Measurements from ENCODE around the gene PLAC9. TPM values are rescaled to one million over a fixed set of nuclear protein-coding genes. Genes with fewer than 3 reads are reported as not detected.

PLAC9 gene
- polyA plus RNA-seq, 3 donors: 16.4 to 29.3 (median 27.7) TPM

DNA sequence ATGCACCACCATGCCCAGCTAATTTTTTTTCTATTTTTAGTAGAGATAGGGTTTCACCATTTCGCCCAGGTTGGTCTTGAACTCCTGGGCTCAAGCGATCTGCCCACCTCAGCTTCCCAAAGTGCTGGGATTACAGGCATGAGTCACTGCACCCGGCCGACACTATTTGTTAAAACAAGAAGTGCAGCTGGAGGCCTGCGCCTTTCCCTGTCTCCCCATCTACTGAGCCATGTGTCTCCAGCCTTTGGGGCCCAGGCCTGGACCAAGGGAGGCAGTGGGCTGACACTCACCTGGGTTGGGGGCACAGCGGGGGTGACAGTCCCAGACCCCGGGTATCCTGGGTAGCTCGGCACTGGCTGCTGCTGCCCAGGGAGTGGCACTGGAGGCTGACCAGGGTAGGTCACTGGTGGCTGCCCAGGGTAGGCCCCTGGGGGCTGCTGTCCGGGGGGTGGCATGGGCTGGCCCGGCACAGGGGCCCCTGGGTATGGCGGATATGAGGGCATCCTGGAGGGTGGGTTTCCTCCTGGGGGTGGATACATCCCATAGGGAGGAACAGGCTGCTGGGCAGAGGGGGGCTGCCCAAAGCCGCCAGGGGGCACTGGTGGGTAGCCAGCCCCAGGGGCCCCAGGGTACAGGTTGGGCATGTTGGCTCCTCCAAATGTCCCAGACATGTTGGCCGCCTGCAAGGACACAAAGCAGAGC, 36.3 kb downstream of the PLAC9 start:
- DNase-seq (ENCODE audit: extremely low read depth in 1 of 11, low read depth in 9 of 11, low spot score in 4 of 11): no peak

GRCh38 chr10:80170026-80170425, 37.5 kb downstream of the PLAC9 start:
- DNase-seq (ENCODE audit: extremely low read depth in 1 of 11, low read depth in 9 of 11, low spot score in 4 of 11): no peak

GRCh38 chr10:80170641-80171040, 38.1 kb downstream of the PLAC9 start:
- no peak for DNase-seq (ENCODE audit: extremely low read depth in 1 of 11, low read depth in 9 of 11, low spot score in 4 of 11)

DNA sequence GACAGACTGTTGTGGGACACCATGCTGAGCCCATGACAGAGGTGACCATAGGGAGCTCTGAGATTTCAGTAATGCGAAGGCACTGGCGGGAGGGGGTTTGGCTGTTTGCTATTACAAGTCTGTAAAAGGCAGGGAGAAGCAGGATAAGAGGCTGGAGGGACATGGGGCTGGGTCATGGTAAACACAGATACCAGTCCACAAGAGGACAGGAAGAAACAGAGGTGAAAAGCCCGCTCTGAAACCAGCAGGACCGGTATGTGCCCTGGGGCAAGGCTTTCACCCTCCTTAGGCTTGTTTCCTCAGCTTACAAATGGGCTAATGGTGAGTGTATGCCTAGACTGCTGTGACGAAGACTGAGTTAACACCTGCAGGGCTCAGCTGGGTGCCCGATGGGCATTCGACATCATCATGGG, 38.7 kb downstream of the PLAC9 start:
- no peak for DNase-seq (ENCODE audit: extremely low read depth in 1 of 11, low read depth in 9 of 11, low spot score in 4 of 11)

DNA sequence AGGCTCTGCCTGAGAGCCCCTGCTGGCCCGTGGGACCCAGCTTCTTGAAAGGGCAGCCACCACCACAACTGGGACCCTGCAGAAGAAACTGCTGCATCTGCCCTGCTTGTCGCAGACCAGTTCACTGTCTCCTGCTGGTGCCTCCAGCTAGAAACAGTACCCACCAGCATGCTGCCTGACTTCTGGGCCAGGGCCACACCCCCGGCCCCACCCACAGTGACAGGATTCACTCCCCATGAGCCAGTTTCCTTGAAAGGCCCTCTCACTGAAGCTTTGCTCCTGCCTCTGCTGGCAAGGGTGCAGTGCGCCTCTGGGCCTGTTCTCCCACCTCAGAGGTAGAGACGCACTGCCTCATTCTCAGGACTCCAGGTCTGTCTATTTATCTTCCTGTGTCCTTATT, 40.4 kb downstream of the PLAC9 start:
- DNase-seq (ENCODE audit: extremely low read depth in 1 of 11, low read depth in 9 of 11, low spot score in 4 of 11): no peak

- DNase-seq (ENCODE audit: extremely low read depth in 1 of 11, low read depth in 9 of 11, low spot score in 4 of 11): no peak
Observed at GRCh38 chr10:80173466-80173865, 40.9 kb downstream of the PLAC9 start.

- DNase-seq (ENCODE audit: extremely low read depth in 1 of 11, low read depth in 9 of 11, low spot score in 4 of 11): no peak
Observed at GRCh38 chr10:80174641-80175395, 42.3 kb downstream of the PLAC9 start.

DNA sequence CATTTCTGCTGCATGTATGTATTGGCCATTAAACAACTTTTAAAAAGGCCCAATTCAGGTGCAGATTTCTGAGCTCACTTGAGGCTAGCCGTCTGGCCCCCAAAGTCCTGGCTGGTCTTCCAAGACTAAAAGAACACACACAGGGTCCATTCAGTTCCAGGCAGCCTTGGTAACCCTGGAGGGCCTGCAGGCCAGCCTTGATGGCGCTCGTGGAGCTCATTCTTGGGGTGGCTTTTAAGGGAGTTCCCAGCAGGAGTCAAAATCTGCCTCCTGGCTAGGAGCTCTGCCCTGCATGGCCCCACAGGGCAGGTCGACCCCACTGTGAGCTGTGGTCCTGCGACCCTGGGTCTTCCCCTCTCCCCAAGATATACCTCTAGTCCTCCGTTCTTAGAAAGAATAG, 44.0 kb downstream of the PLAC9 start:
- no peak for DNase-seq (ENCODE audit: extremely low read depth in 1 of 11, low read depth in 9 of 11, low spot score in 4 of 11)

DNA sequence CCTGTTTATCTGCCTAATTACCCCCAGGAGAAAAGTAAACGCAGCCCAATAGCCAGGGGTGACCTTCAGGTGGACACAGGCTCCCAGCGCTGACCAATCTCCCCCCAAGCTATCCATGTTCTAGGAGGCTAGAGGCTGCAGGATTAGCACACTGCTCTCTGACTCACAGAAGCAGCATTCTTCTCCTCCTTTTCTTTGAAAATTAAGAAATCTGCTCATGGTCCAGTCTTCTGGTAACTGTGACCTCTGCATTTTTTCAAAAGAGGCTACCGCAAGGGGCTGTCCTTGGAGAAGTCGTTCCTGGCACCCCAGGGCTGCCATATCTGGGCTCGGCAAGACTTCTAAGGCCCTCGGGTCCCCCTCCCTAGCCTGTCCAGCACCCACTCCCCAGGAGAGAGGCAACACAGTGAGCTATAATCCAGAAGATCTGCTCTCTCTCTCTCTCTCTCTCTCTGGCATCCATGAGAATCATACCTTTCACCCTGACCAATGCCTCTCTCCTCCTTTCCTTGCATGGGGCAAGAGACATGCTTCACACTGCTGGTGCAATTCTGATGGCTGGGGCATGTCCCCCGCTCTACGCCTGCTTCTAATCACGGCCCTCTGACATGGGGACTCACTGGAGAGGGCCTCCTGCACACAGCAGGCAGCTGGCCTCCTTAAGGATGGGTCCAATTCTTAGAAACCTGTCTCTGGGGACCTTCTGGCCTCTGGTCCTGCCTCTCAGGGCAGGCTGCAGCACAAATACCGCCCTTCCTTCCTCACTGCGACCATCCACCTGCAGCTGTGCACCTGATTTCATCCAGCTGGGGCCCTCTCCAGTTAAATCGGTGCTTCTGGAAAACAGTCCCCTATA, 45.5 kb downstream of the PLAC9 start:
- no peak for DNase-seq (ENCODE audit: extremely low read depth in 1 of 11, low read depth in 9 of 11, low spot score in 4 of 11)

GRCh38 chr10:80182986-80183385, 50.5 kb downstream of the PLAC9 start:
- DNase-seq (ENCODE audit: extremely low read depth in 1 of 11, low read depth in 9 of 11, low spot score in 4 of 11): no peak

DNA sequence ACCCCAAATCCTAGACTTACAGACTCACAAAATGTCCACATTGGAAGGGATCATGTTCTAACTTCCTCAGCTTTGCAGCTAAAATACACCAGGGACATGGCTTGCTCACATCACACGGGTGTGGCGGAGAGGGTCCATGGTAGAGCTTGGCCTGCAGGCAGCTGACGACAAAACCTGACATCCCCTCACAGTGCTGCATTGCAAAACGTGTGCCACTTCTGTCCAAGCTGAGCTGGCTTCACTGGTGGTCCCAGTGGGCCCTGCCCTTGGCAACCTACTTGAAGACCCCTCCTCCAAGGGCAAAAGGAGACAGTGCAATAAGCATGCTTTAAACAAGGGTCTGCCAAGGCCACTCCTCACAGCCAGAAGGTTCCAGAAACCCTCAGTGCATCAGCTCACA, 50.9 kb downstream of the PLAC9 start:
- DNase-seq (ENCODE audit: extremely low read depth in 1 of 11, low read depth in 9 of 11, low spot score in 4 of 11): no peak

DNA sequence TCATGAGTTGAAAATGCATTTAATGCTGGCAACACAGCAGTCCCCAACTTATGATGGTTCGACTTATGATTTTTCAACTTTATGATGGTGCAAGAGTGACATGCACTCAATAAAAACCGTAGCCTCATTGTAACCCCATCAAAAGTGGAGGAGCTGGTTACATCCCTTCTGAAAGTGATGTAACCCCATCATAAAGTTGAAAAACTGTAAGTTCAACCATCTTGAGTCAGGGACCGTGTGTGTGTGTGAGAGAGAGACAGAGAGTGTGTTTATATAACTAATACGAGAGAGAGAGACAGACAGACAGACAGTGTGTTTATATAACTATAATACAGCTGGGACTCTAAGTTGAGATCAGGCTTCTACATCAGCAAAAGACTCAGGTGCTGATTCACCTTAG, 51.8 kb downstream of the PLAC9 start:
- no peak for DNase-seq (ENCODE audit: extremely low read depth in 1 of 11, low read depth in 9 of 11, low spot score in 4 of 11)

DNA sequence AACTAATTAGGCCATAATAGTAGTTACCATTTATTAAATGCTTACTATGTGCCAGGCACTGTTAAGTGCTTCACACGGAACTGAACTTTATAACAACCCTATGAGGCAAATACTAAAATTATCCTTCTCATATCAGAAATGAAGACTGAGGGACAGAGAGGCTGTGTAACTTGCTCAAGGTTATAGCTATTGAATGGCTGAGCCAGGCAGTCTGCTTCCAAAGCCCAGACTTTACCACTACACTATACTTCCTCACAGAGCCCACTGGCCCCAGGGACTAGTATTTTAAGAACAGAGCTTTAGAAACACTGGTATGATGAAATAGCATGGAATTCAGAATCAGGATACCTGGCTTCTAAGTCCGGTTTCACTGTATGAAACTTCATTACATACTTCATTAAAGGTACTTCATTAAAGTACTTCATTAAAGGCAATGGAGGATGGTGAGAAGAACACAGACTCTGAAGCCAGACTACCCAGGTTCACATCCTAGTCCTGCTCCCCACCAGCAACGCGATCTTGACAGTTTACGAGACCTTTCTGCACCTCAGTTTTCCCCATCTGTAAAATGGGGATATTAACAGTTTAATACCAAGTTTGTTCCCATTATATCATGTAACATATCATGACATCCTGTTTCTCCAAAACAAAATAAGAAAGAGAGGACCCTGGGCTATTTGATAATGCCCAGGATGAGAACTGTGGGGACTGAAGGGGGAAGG, 53.2 kb downstream of the PLAC9 start:
- DNase-seq (ENCODE audit: extremely low read depth in 1 of 11, low read depth in 9 of 11, low spot score in 4 of 11): no peak

DNA sequence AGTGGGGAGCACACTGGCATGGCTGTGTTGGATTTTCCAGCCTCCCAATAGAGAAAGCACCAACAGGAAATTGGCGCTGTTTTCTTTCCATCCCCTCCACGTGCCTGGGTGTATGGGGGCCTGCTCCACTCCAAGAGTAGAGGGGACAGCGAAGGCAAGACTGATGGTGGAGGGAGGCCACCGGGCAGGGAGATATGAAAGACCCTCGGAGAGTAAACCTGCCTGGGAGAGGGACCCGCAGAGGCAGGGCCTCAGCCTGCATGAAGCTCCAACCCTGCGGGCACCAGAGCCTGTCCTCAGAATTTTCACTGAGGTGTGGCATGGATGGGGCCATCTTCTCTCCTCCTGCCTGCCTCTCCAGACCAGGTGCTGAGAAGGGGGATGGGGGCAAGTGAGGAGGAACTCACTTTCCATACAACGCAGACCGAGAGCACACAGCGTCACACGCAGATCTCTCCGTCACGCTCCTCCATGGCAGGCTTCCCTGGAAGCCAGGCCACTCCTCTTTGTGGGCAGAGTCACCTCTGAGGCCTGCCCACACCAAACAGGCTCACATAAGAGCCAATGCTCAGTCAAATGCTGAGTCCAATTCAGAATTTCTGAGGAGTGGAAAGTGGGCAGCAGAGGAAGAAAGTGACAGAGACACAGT, 54.0 kb downstream of the PLAC9 start:
- DNase-seq (ENCODE audit: extremely low read depth in 1 of 11, low read depth in 9 of 11, low spot score in 4 of 11): peak in 1 of 11 donors; percentile 11

DNA sequence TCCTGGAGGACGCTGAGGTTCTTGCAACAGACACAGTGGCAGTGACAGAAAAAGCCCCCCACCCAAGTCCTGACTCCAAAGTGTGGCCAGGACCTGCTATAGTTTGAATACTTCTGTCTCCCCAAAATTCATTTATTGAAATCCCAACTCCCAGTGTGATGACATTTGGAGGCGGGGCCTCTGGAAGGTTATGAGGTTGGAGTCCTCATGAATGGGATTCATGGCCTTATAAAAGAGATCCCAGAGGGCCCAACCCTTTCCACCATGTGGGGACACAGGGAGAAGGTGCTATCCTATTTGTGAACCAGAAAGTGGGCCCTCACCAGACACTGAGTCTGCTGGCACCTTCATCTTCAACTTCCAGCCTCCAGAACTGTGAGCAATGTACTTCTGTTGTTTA, 54.5 kb downstream of the PLAC9 start:
- DNase-seq (ENCODE audit: extremely low read depth in 1 of 11, low read depth in 9 of 11, low spot score in 4 of 11): no peak

- DNase-seq (ENCODE audit: extremely low read depth in 1 of 11, low read depth in 9 of 11, low spot score in 4 of 11): no peak
Observed at GRCh38 chr10:80187465-80188409, 55.2 kb downstream of the PLAC9 start.

- no peak for DNase-seq (ENCODE audit: extremely low read depth in 1 of 11, low read depth in 9 of 11, low spot score in 4 of 11)
Observed at GRCh38 chr10:80188713-80189112, 56.2 kb downstream of the PLAC9 start.

Data from renal cortex interstitium (tissue), 11 donors.